NCI-H187 treated with DMSO at 0.1 percent for 48 hours (cell line): ENCODE measurements around the gene ACD.

ENCODE experiments used
- DNase-seq: peaks from one replicate; lab custom pipeline; 2025; lab: John Stamatoyannopoulos, UW

Gene ACD

GRCh38 chr16:67675999-67676398 lies 15.9 kb upstream of the ACD start:
- no peak for DNase-seq

GRCh38 chr16:67675579-67675935 lies 15.5 kb upstream of the ACD start:
- DNase-seq = no peak

- DNase-seq = no peak
Observed at GRCh38 chr16:67674851-67675578, 15.0 kb upstream of the ACD start.

GRCh38 chr16:67673712-67674580 lies 13.9 kb upstream of the ACD start:
- DNase-seq = no peak

- no peak for DNase-seq
Observed at GRCh38 chr16:67672739-67673662, 12.9 kb upstream of the ACD start.

- DNase-seq = no peak
Observed at GRCh38 chr16:67672306-67672705, 12.2 kb upstream of the ACD start.

- DNase-seq = no peak
Observed at GRCh38 chr16:67669499-67670101, 9.5 kb upstream of the ACD start.

- DNase-seq = no peak
Observed at GRCh38 chr16:67668495-67669157, 8.6 kb upstream of the ACD start.

GRCh38 chr16:67667817-67668494 lies 7.9 kb upstream of the ACD start:
- DNase-seq = no peak

GRCh38 chr16:67667453-67667816 lies 7.4 kb upstream of the ACD start:
- DNase-seq = no peak

GRCh38 chr16:67666559-67667452 lies 6.7 kb upstream of the ACD start, which contains the start of the genes C16orf86 and ENKD1:
C16orf86 (plus strand) TSS chr16:67666814; CDS start chr16:67666971, 157 bp downstream.
ENKD1 (minus strand) TSS chr16:67666750; CDS start chr16:67666442, 308 bp downstream.
- DNase-seq = no peak

- DNase-seq = no peak
Observed at GRCh38 chr16:67666032-67666551, 6.0 kb upstream of the ACD start.

GRCh38 chr16:67665598-67665997 lies 5.5 kb upstream of the ACD start:
- DNase-seq = no peak

- DNase-seq = no peak
Observed at GRCh38 chr16:67664871-67665270, 4.8 kb upstream of the ACD start.

- no peak for DNase-seq
Observed at GRCh38 chr16:67664258-67664657, 4.2 kb upstream of the ACD start.

- no peak for DNase-seq
Observed at GRCh38 chr16:67663877-67664222, 3.8 kb upstream of the ACD start.

- DNase-seq = no peak
Observed at GRCh38 chr16:67663151-67663876, 3.3 kb upstream of the ACD start.

- no peak for DNase-seq
Observed at GRCh38 chr16:67662653-67663010, 2.6 kb upstream of the ACD start.
